Stimulated activated CD8-positive, alpha-beta memory T cell treated with anti-CD3 and anti-CD28 coated beads, Interleukin-7, amount 100 ng/mL, for 24 hours (primary cell): ENCODE measurements around the gene ISX.

ENCODE experiments used
- DNase-seq: peaks from one replicate; pipeline ENCODE4 v3.0.0-alpha.2; 2020; ENCODE audit warnings: low read depth

The ISX gene

DNA sequence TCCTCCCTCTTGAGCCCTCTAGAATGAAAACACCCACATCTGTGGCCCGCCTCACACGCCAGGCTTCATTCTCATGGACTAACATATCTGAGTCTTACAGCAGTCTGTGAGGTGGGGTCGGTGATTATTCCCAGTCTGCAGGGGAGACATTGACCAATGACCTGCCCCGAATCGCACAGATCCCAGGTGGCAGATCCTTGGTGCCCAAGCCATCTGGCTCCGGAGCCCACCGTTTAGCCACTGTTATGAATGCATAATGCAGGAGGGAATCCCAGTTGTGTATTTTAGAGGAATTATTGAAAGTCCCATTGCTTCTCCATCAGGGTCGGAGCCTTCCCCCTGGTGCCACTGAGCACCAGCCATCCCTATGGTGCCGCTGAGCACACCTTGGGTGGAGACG lies 47.4 kb downstream of the ISX start:
- no peak for DNase-seq

DNA sequence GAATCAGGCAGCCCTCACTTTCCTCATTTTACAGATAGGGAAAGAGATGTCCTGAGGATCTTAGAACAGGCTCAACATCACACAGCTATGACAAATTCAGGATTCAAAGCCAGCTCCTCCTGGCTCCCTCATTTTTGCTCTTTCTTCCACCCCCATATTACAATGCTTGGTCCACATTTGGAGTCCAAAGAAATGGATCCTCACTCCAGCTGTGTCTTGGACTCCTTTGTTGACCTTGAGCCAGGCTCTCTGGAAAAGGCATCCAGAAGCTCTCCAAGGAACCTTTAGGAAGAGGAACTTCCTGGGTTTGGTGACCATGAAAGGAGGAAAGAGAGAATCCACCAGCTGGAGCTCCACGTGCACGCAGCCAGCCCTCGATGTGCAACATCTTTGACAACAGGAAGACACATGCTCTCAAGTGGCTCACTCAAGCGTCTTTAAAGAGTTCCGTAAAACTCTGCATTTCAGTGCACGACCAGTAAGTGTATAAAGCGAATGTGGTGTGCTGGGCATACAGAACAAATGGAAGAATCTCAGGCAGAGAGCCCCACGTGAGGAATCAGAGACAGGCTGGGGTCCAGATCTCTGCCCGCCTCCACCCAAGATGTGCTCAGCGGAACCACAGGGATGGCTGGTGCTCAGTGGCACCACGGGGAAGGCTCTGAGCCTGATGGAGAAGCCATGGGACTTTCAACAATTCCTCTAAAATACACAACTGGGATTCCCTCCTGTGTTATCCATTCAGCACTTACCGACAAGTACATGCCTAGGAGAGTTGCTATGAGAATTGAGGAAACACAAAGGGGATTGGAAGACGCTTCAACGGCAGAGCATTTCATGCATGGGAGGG lies 48.4 kb downstream of the ISX start:
- no peak for DNase-seq

DNA sequence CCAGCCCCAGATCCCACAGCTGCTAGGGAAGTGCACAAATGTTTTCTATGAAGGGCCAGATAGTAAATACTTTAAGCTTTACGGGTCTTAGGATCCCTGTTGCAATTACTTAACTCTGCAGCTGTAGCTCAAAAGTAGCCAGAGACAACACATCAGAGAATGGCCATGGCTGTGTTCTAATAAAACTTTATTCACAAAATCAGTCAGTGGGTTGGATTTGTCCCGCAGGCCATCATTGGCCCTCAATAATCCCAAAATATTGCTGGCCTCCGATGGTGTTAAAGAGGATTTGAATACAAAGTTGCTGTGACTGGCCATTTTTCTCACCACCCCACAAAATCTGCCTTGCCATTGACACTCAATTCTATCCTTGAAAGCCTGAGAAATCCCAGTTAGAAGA lies 49.6 kb downstream of the ISX start:
- DNase-seq: no peak

DNA sequence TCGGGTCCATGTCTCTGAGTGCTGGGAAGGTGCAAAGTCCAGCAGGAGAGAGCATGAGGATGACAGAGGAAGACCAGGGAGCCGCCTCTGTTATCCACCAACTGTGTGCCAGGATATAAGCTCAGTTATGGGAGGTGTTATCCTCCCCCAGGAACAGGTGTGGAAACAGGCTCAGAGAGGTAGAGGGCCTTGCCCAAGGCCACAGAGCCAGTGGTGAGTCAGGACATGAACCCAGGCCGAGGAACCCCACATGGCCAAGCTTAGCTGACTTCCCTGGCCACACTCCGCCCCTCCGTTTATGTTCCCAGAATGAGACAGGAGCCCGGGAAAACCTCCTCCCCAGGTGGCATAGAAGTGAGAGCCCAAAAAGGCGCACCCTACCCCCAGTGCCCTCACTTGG lies 50.3 kb downstream of the ISX start:
- DNase-seq: no peak

DNA sequence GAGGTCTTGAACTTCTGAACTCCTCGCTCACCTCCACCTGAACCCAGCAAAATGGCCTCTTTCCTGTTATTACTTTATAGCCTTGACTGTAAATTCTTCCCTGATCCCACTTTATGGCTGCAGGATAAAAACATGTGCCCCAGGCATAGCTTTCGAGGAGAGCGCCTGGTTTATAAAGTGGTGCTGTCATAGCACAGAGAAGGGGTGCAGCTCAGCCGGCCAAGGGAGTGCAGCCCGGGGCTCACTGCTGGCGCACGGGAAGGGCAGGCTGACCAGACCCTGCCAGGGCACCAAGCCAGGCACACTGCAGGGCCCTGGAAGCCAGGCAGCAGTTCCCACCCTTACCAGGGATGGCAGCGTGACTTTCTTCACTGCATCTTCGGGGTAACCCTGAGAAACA lies 50.9 kb downstream of the ISX start:
- no peak for DNase-seq

DNA sequence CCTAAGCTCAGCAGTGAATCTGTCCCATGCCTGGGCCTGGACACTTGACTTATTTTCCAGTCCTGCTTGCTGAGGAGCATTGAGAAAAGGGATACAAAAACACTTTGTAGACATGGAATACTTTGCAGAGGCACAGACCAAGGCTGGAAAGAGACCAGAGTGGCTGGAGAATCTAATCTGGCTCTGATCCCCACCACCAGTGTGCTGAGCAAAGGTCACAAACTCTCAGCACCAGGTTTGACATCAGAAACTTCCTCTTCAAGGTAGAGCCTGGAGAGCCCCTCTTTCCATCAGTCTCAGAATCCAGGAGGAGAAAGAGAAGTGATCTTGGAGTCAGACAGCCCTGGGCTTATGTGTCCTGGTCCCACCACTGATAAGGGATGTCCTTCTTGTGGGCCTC lies 53.5 kb downstream of the ISX start:
- no peak for DNase-seq

DNA sequence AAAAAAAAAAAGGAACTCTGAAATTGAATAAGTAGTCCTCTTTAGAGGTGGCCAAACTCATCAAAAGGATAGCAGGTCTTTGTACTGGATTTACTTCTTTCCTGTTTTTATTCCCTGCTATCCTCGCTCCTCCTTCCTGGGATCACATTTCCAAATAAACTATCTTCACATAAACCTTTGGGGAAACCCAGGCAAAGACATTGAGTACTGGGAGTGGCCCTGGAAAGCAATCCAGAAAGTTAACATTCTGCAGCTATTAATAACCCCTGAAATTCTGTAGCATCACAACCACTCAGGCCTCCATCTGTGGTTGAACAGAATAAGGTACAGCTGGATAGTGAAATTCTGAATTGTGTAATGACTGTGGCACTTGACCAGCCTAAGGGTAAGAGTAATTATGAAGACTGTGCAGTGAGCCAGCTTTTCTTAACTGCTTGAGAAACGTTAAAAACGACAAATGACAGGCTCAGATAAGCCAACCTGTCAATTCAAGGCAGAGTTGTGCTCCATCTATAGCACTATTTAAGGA lies 58.8 kb downstream of the ISX start:
- DNase-seq: no peak

DNA sequence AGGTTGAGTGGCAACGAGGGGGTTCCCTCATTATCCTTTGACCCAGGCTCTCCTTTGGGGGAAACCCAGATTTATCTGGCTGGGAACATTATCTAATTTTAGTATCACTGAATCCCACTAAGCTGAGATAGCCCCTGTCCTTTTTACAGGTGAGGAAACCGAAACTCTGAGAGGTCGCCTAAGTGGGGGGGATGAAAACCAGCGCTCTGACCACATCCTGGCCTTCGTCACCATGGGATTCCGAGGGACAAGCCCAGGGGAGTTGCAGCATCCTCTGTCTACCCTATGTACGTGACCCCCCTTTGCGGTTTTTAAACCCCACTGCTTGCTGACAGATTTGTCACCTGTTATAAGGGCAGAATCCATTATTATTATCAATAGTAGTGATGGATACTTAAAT lies 61.0 kb downstream of the ISX start:
- no peak for DNase-seq

DNA sequence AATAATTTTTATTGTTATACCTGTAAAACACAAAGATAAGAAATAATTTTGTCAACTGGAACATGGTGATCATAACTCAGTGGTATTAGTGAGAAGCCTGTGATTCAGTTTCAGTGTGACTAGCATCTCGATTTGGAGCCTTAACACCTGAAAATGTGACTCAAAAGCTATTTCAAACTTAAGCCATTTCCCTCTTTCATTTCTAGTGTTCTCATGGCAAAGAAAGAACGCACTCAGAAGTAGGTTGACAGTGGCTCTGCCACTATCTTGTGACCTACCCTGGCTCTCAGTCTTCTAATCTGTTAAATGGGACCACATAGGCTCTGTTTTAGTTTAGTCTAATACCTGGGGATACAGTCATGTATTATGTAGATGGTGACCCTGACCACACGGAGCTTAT lies 62.7 kb downstream of the ISX start:
- no peak for DNase-seq

DNA sequence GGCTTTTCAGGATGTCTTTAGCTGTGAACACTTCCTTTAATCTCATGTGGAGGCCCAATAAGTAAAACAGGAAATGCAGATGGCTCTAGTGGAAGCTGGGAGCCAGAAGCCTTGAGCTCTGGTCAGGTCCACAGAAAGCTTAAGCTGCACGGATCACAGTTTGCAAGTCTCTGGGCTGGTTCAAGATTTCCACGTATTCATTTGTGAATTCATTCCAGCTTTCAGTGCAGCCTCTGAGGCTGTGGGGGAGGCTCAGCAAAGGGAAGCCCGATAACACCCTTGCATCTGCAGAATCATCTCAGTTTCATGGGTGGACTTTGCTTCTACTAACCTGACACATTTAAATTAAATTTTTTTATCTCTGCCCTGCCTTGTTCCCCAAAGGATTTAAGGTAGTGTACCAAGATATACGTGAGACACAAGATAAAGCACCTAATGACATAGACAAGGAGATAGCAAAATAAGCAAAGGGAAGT lies 65.6 kb downstream of the ISX start:
- DNase-seq: no peak

DNA sequence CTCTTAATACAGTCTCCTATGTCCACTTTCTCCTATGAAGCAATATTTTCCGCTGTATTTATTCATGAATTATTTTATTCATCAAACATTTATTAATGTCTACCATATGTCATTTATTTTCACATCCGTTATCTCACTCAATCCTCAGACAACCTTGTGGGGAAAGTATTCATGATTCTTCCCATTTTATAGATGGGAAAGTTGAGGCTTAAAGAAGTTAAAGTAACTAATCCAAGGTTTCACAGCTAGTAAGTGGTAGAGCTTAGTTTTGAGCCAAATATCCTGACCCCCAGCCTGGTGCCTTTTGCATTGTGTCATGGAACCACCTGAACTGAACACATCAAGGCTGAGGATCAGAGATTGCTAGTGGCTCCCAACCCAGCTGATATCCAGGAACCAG lies 66.6 kb downstream of the ISX start:
- no peak for DNase-seq

DNA sequence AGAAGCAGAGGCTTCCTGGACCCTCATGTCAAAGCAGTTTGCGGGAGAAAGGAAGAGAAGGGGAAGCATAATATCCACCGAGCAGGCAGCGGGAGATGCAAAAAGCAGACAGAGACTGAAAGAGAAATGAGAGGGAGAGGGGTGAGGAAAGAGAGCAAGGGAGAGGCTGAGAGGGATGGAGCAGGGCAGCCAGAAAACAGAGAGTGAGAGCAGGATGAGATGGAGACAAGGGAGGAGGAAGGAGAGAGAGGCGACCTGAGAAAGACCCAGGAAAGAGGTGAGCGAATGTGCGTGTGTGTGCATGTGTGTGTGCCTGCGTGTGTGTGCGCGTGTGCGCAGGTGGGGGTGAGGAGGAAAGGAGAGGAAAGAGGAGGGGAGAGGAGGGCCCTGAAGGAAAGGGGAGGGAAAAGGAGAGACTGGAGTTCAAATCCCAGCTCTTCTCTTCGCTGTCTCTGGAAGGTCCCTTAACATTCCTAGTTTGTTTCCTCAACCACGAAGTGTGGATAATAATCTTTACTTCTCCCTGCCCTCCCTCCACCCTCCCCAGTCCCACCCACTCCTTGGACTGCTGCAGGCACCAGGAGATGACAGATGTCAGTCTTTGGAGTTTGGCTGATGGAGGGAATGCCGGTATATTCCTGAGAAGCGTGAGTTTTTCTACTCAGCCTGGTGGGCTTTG lies 67.9 kb downstream of the ISX start:
- no peak for DNase-seq

DNA sequence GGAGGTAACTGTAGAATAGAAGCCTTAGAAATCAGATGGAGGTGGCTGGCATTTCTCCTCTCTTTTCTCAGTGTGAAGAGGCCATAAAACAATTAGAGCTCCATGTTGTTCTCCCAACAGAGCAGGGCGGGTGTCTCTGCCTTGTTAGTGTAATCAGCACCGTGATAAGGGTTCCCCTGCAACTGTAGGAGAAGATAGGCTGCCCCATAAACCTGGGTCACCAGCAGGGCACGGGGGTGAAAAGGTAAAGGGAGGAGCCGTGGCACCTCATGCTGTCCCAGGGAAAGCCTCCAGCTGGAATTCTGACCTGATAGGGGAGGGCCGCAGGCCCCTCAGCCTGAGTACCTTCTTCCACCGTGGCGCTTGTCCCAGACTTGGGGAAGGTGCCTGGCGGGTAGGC lies 68.7 kb downstream of the ISX start:
- DNase-seq: no peak

DNA sequence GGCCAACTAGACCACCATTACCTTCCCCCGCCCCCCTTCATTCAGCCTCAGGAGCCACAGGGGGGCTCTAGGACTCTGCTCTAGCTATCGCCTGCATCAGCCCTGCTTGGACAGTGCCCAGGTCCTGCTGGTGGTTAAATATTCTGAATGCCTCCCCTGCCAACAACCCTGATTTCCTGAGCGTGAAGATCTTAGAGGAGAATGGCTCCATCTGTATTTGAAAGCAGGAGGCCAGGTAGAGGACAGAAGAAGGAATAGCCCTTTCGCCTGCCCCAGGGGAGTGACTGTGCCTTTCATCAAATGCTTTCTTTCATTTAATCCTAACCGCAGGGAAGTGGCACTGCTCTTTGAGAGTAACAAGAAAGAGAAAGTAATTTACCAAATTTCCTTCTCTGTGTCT lies 69.2 kb downstream of the ISX start:
- DNase-seq: no peak
